ENCODE results near the gene RNASEH1.
"Not testable (repeated sequence)": the region's sequence is repeated elsewhere in the genome, so short reads cannot be mapped to it uniquely, and the experiment has no call there.

Gene RNASEH1

DNA sequence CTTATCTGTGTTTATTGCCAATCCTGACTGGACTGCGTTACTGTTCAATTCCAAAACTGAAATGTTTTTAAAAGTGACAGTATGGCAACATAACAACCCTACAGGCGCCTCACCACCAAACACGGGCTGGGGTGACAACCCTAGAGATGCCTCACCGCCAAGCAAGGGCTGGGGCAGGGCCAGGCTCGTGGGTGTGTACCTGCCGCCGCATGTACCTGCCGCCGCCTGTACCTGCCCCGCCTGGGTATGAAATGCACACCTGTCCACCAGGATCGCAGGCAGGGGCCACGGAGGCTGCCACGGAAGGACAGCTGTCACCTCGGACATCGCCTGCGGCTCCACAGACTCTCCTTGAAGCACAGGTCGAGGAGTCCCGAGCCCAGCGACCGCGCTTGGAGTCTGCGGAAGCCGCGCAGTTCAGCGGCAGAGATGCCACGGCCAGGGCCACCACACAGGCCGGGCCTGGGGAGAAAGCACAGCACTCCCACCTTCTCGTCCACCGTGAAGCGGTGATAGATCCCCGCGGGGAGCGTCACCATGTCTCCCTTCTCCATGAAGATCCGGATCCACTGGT lies 57.7 kb downstream of the RNASEH1 start:
- no peak for DNase-seq (ENCODE audit: extremely low read depth, low read depth)
- H3K4me3 ChIP-seq (replicated peaks; ENCODE audit: low read depth, low read length) = no peak overlapping the region
- TF ChIP-seq CTCF (IDR thresholded peaks at IDR 0.05; ENCODE audit: low read depth, low read length, missing control alignments) = no peak

DNA sequence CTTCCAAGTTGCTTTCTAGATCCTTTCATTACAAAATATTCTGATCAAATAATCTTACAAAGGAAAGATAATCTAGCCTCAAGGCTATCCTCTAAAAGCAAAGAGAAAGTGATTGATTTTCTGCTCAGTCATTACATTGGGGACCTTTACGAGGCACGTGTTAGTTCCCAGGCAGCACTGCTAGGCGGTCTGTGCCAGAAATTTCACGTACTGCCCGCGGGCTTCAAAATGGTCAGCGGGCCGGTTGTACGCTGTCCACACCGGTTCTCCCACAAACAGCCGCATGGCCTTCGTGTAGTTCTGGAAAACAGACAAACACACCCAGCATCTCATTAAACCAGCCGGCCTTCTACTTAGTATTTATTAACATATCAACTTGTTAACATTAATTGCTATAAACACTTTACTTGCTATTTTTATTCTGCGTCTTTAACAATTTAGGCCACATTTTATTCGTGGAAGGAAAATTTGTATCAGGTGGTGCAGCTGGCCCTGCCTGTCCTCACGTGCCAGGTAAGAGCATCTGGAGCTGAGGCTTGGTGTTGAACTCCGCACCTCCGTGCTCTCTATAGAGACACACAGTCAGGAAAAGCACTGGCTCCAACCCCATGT lies 59.2 kb downstream of the RNASEH1 start:
- no peak overlapping the region for H3K4me3 ChIP-seq (replicated peaks; ENCODE audit: low read depth, low read length)
- TF ChIP-seq CTCF (IDR thresholded peaks at IDR 0.05; ENCODE audit: low read depth, low read length, missing control alignments) = no peak
- DNase-seq (ENCODE audit: extremely low read depth, low read depth) = no peak

GRCh38 chr2:3496708-3497080 lies 61.4 kb downstream of the RNASEH1 start:
- not testable (repeated sequence) for DNase-seq (ENCODE audit: extremely low read depth, low read depth); H3K4me3 ChIP-seq (replicated peaks; ENCODE audit: low read depth, low read length)
